Ectodermal cell (in vitro differentiated cells): ENCODE measurements around the gene CREBZF.
"Not testable (repeated sequence)": the region's sequence is repeated elsewhere in the genome, so short reads cannot be mapped to it uniquely, and the experiment has no call there.

Experiments used
- H3K27ac ChIP-seq: 2 replicates; pipeline ENCODE4 v1.7.0; 2013; ENCODE audit warnings: mild to moderate bottlenecking, low read depth, low read length; ENCODE audit not compliant: insufficient read depth, poor library complexity, severe bottlenecking
- H3K27me3 ChIP-seq: 2 replicates; pipeline ENCODE4 v1.7.0; 2013; ENCODE audit warnings: mild to moderate bottlenecking, low read length; ENCODE audit not compliant: insufficient read depth, control insufficient read depth, poor library complexity, severe bottlenecking
- H3K36me3 ChIP-seq: one replicate; pipeline ENCODE4 v1.7.0; 2013; ENCODE audit warnings: low read length; ENCODE audit not compliant: control insufficient read depth, insufficient read depth
- H3K4me1 ChIP-seq: one replicate; pipeline ENCODE4 v1.7.0; 2013; ENCODE audit warnings: low read length; ENCODE audit not compliant: control insufficient read depth, insufficient read depth
- H3K4me3 ChIP-seq: 2 replicates; pipeline ENCODE4 v1.7.0; 2013; ENCODE audit warnings: low read depth, low read length, control low read depth; ENCODE audit not compliant: insufficient read depth
- H3K9me3 ChIP-seq: 2 replicates; pipeline ENCODE4 v1.7.0; 2013; ENCODE audit warnings: mild to moderate bottlenecking, low read length, moderate library complexity; ENCODE audit not compliant: control insufficient read depth
- WGBS, 2 experiments: methylation state at CpG; one replicate each; pipeline ENCODE4 v1.1.7; 2013; ENCODE audit warnings: missing lambda C conversion rate in 2 of 2; 5-methylcytosine and 5-hydroxymethylcytosine counted together

Gene CREBZF

GRCh38 chr11:85627332-85627997, 37.5 kb downstream of the CREBZF start, which contains the start of gene DLG2:
DLG2 (minus strand) TSS chr11:85627344.
- peaks cover 9% of the 10 kb centered on the region for H3K4me1 ChIP-seq
- H3K4me3 ChIP-seq = peak within 1 kb of the TSS; percentile 81
- peaks cover 3% of the 10 kb centered on the region for H3K36me3 ChIP-seq
- no peaks in the 10 kb centered on the region for H3K9me3 ChIP-seq
- no peaks in the 10 kb centered on the region for H3K27me3 ChIP-seq
- 3 to 4% methylated on average over 23 of the region's 23 CpGs for WGBS, 2 experiments
- peak within 1 kb of the TSS; percentile 80 for H3K27ac ChIP-seq

GRCh38 chr11:85626496-85626895, 38.4 kb downstream of the CREBZF start:
- Histone ChIP-seq H3K27me3 (no peaks in the 10 kb centered on the region), H3K36me3 (no peaks in the 10 kb centered on the region), H3K4me1 (peaks cover 9% of the 10 kb centered on the region), H3K9me3 (no peaks in the 10 kb centered on the region), H3K27ac (no peak overlapping the region), H3K4me3 (no peak overlapping the region)
- WGBS, 2 experiments = 80 to 90% methylated on average over 1 to 2 of the region's 2 CpGs

GRCh38 chr11:85620256-85620655, 44.7 kb downstream of the CREBZF start:
- Histone ChIP-seq H3K4me3 (no peak overlapping the region), H3K9me3 (no peaks in the 10 kb centered on the region), H3K36me3 (no peaks in the 10 kb centered on the region), H3K27me3 (no peaks in the 10 kb centered on the region), H3K27ac (no peak overlapping the region), H3K4me1 (no peaks in the 10 kb centered on the region)
- 94 to 99% methylated on average over 2 to 3 of the region's 3 CpGs for WGBS, 2 experiments

GRCh38 chr11:85619499-85619898, 45.4 kb downstream of the CREBZF start:
- no peak overlapping the region for H3K27ac ChIP-seq
- WGBS, 2 experiments = 89 to 91% methylated on average over 6 of the region's 6 CpGs
- H3K9me3 ChIP-seq = no peaks in the 10 kb centered on the region
- H3K4me3 ChIP-seq = no peak overlapping the region
- H3K36me3 ChIP-seq = no peaks in the 10 kb centered on the region
- H3K27me3 ChIP-seq = no peaks in the 10 kb centered on the region
- no peaks in the 10 kb centered on the region for H3K4me1 ChIP-seq

- H3K36me3 ChIP-seq, H3K27me3 ChIP-seq: not testable (repeated sequence)
- 94 to 95% methylated on average over 1 to 2 of the region's 2 CpGs for WGBS, 2 experiments
Observed at GRCh38 chr11:85611643-85612042, 53.3 kb downstream of the CREBZF start.

More at GRCh38 chr11:85611643-85612042, 53.3 kb downstream of the CREBZF start:
- H3K4me3 ChIP-seq, H3K27ac ChIP-seq, H3K4me1 ChIP-seq, H3K9me3 ChIP-seq: not testable (repeated sequence)
